Myocyte (in vitro differentiated cells): ENCODE measurements around the gene RAD54L. TPM values are rescaled to one million over a fixed set of nuclear protein-coding genes. Genes with fewer than 3 reads are reported as not detected.

Experiments
- DNase-seq: peaks from one replicate; pipeline ENCODE4 v3.0.0-alpha.2; 2012; ENCODE audit warnings: low read depth
- total RNA-seq: library from RNA; depleted of rRNA; stranded (reverse); fragments of >200 nt; gene quantifications from 2 replicates; pipeline ENCODE4 v1.2.3, GENCODE V29; 2014

RAD54L gene
- total RNA-seq, 1 donor from 2014 or later: 0.59 TPM

DNA sequence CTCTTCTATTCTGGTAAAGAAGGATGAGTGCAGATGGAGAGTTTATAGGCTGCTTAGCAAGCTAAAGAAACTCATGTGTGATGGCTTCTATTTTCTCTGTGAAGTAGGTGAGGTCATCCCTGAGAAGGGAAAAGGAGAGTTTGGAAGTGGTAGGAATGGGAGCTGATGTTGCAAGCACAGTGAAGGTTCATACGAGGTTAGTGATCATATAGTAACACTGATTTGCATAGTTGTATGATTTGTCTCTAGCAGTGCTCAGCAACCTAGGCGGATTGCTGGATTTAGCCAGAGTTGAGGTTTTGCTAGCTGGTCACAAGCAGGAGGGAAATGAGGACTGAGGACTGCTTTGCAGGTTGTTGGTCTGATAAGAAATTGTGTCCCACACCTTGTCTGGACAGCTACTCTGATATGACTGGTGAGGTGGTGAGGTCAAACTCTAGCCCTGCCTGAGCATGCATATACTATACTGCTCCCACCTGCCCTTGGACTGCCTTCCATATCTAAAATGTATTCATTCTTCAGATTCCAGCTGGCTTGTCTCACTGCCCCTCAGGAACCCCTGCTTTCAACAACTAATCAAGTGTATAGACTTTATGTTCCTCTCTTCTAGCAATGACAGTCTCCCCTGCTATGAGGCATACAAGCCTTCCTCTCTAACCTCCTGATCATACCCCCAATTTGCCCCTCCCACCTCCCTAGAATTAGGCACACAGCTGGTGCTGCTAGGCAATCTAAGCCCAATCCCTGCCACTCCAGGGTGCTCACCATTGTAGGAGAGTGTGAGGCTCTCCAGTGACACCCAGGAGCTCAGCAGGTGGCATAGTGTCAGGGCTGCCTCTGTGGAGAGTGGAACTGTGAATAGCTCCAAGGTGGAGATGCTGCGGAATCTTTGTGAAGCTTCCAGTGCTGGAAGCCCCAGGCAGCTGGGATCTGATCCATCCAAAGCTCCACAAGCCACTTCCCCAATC is 37.3 kb downstream of the RAD54L start:
- DNase-seq: peak; percentile 41

DNA sequence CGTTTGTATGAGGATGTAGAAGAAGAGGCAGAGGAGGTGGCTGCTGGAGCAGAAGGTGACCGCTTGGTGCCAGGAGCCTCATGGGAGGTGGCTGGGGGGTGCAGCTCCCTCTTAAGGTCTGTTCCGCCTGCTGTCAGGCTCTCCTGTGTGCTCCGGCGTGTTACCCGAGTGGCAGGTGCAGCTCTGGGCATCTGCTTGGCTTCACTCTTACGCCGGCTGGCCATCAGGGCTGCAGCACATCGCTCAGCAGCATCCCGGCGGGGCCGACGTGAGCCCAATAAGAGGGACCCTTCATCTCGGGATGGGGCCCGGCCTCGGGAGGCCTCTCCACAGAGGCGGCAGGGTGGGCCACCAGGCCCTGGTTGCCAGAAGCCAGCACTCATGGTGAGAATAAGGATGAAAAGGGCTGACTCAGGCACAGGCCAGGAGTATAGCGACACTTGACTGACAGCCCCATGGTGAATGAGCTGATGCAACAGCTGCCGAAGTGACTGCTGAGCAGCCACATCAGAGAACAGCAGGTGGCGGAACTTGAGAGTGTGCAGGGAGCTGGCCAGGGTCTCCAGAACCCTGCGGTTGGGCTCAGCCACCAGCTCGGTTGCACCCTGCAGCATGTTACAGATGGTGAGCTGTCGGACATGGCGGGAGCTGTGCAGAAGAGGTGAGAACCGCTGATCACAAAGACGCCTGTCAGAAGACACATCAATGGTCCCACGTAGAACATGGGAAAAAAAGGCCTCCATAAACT is 38.3 kb downstream of the RAD54L start:
- peak; percentile 98 for DNase-seq

DNA sequence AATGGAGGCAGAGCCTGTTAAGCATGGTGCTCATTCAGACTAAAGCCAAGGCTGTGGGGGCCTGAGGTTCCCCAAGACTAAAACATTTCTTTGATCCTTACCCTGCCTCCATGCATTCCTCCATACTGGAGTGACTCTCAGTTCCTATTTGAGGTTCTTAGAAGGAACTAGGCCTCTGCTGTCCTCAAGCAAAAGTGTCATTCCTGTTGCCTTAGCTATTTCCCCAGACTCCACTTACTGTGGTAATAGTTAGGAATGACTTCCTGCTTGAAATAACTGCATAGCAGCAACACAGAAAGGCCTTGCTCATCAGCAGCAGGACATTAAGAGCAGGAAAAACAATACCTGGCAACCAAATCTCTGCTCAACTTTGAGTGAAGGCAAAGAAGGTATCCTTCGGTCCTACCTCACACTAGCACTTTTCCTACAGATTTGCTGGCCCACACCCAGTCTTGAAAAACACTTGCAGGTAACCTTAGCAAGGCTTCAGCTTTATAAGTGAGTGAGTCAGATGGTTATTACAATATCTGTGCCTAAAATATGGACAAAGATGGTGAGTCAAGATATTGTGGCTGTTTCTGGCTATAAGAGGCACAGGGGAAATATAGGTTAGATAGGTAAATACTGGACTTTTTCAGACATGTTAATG is 41.0 kb downstream of the RAD54L start:
- peak; percentile 35 for DNase-seq

DNA sequence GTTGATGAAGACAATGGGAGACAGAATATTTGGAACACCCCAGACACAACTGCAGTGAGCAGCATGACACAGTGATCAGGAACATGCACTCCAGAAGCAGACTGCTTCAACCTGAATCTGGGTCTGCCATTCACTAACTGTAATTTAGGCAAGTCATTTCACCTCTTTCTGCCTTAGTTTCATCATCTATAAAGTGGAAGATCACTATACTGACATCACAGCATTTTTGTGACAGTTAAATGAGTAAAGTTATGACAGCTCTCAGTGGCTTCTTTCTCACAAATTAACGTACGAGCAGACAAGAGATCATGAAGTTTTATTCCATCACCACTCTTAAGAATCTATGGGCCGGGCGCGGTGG is 41.6 kb downstream of the RAD54L start:
- DNase-seq: no peak

DNA sequence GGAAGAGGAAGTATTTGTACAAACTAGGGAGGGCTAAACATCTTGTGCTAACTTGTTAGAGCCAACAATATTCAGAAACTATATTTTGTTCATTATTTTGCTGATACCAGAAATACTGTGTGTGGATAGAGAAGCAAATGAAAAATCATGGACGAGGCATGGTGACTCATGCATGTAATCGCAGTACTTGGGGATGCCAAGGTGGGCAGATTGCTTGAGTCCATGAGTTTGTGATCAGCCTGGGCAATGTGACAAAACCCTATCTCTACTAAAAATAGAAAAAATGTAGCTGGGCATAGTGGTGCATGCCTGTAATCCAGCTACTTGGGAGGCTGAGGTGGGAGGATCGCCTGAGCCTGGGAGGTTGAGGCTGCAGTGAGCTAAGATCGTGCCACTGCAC is 42.4 kb downstream of the RAD54L start:
- DNase-seq: no peak

DNA sequence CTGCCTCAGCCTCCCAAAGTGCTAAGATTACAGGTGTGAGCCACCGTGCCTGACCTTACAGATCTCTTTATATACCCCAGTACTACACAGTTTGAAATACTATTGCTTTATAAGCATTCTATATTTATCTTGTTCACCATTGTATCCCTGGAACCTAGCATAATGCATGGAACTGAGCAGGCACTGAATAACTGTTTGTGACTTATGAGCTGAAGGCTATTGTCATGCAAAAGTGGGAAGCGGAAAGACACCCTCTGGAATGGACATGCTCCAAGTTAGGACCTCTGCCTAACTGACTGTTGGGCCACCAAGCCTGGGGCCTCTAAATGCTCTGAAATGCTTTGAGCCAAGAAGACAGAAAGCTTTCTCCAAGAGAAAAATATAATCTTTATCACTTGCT is 47.7 kb downstream of the RAD54L start:
- no peak for DNase-seq

DNA sequence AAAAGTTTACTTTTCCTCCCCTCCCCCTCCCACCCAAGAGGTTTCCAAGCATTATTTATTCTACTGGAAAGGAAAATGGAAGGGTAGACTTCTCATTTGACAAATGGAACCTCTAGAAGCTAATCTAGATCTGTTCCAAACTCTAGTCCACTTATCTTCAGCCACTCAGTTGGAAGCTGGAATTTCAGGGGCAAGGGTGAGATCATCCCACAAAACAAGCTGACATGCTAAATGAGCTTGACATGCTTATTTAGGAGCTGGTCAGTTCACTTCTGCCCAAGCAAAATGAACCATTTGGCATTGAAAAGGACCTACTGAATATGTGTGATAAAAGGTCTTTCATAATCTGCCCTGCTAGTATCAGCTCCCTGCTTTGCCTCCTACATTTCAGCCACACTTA is 50.8 kb downstream of the RAD54L start:
- DNase-seq: peak; percentile 71

DNA sequence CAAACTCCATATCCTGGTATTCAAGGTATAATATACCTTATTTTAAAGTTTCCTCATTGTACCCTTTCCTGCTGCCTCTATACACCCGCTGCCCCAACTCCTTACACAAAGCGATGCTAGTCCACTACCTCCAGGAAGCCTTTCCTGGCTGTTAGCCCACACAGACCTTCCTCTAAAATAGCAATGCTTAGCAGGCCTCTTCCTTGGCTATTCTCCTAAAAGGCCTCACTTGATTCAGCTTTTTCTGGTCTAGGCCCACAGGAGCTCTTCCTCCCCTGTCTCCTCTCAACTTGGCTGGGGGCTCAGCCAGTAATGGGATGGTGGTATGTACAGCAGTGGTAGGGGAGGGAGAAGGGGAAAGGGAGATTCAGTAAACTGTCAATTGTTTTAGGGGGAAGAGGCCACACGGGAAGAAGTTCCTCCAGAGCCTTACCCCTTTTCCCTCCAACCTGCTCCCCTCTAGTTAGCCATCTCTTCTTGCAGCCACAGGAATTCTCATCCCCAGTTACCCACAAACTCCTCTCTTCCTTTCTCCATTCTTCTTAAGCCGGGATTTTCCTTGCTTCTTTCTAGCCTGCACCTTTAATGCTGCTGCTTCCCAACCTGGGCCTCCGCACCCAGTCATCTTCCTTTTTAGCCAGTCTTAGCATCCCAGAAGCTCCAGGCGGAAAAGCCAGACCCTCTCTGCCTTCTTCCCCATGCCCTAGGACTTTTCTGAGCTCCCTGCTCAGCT is 53.3 kb downstream of the RAD54L start:
- peak; percentile 32 for DNase-seq

DNA sequence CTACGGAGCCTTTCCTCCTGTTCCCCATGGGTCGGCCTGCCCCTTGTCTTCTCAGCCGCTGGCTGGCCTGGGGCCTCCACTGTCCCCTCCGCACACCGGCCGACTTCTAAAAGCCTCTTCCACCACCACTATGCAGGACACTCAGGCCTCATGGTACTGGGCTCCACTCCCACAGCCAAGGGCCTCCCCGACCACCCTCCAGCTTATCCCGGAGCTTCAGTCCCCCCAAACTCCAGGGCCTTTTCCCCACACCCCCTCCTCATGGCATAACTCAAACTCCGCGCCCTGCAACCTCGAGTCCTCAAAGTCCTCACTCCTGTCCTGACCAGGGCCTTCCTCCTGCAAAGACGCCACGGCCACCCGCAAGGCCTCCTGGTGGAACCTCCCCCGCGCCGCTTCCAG is 53.8 kb downstream of the RAD54L start:
- peak; percentile 36 for DNase-seq

DNA sequence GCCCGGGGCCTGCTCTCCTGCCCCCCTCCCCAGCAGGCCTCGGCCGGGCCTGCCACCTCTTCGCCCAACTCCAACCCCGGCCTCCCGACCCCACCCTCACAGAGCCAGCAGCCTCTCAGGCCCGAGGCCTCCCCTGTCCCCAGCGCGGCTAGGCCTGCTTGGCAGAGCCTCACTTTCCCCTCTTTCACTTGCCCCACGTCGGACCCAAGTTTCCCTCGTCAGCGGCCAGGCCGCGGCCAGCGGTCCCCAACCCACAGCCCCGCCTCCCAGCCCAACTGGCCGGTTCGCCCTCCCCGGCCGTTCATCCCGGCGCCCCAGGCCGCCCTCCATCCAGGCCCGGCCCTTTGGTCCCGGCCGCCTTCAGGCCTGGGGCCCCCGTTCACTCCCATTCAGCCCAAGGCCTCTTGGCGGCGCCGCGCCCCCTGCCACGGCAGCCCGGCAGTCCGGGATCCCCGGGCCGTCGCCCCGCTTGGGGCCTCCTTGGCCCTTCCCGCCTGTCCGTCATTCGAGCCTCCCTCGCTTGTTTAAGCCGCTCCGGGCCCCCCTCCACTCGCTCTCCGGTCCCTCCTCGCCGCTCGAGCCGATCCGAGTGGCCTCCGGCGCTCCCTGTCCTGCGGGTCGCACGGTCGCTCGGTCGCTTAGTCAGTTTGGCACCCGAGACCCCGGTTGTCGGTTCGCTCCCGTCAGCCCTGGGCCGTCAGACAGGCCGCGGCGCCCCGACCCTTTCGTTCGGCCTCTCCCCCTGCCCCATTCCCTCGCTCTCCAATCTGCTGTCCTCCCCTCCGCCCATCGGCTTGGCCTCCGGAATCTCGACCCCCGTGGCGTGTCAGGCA is 54.5 kb downstream of the RAD54L start:
- peak; percentile 64 for DNase-seq

DNA sequence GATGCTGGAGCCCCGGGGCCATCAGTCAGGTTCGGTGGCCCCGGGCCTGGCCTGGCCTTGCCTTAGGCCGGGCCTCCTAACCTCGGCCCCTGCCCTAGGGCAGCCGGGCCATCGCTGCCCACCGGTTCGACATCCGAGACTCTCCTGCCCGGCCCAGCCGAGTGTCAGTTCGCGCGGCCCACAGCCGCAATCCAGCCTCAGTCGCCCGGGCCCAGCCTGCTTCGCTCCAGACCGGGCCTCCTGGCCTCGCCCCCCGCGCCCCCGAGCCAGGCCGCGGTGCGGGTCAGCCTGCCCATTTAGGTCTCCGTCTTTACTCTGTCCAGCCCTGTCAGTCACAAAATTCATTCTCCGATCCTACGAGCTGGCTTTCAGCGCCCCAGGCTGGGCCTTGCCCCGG is 55.1 kb downstream of the RAD54L start:
- no peak for DNase-seq

DNA sequence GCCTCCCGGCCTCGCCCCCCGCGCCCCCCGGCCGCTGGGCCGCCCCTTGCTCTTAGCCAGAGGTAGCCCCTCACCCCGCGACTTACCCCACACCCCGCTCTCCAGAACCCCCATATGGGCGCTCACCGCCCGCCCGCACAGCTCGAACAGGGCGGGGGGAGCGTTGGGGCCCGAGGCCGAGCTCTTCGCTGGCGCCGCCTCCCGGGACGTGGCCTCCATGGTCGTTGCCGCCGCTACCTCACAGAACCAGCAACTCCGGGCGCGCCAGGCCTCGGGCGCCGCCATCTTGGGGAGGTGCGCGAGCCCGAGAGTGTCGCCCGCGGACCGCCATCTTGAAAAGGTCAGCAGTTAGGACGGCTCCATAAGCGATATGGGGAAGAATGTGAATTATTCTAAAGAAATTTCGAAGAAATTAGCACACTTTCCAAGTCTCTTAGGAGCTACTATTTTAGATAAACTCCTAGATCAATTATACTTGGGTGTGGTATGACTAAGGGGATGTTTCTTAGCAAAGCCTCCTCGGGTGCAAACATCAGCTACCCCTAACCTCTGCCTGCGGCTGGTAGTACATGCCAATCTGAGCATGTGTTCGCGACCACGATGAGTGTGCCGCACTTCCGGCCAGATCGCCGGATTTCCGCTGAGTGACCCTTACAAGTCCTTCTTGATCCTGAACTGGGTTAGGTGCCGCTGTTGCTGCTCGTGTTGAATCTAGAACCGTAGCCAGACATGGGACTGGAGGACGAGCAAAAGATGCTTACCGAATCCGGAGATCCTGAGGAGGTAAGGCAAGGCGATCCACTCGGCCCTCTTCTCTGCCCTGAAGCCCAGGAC is 55.7 kb downstream of the RAD54L start, which contains the start of the genes LRRC41 and UQCRH:
Gene LRRC41 (minus strand): TSS at position 579 of the 834 bp plus-strand sequence. CDS start 294 bp downstream, at position 285.
Gene UQCRH (plus strand): TSS at position 661 of the 834 bp plus-strand sequence. CDS start 69 bp downstream, at position 730.
- peak; percentile 97 for DNase-seq

DNA sequence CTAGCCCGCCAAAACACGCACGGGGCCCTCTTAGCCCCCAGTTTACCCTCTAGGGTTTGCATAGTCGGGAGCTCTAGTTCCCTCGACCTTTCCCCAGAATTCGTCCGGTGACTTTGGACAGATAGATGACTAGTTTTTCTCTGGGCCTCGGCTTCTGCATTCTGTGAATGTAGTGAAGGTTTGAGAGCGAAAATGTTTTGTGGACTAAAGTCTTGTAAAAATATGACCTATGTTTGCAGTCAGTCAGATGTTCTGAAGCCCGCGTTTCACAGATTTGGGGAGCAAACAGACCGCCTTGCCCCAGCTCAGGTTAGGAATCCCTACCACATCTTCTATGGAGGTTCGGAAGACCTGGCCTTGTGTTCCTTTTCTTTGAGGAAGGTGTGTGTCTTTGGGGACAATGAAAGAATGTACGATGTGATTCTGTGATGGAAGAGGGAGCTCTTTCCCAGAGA is 56.3 kb downstream of the RAD54L start:
- DNase-seq: no peak

DNA sequence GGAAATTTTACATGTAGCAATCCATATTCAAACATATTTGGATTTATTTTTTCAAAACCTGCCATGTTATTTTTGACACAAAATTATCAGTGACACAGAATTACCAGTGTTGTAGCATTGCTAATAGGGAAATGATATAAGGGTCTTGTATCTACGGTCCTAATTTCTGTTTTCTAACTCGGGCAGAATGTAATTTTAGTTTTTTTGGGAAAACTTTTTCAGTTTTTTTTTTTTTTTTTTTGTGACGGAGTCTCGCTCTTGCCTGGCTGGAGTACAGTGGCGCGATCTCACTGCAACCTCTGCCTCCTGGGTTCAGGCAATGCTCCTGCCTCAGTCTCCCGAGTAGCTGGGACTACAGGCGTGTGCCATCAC is 58.6 kb downstream of the RAD54L start:
- no peak for DNase-seq

DNA sequence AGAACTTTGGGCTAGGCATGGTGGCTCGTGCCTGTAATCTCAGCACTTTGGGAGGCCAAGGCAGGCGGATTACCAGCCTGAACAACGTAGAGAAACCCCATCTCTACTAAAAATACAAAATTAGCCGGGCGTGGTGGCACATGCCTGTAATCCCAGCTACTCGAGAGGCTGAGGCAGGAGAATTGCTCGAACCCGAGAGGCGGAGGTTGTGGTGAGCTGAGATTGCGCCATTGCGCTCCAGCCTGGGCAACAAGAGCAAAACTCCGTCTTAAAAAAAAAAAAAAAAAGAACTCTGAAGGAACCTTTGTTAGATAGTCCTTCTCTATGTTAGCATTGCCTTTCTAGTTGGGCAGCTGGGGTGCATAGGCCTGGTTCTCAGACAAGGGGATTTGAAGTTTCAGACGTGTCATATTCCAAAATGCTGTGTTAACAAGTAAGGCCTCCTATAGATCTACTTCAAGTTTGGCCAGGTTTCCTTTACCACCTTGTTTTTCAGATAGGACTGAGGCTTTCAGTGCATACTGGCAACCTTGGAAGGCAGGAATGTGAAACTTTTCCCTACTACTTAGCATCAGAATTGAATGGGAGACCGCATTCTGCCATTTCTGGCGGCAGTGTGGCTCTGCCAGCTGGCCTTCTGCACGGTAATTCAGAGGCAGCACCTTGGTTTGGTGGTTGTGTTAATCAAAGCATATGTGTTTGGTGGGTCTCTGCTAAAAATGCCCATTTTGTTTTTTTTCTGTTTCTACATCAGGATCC is 62.0 kb downstream of the RAD54L start:
- DNase-seq: no peak

DNA sequence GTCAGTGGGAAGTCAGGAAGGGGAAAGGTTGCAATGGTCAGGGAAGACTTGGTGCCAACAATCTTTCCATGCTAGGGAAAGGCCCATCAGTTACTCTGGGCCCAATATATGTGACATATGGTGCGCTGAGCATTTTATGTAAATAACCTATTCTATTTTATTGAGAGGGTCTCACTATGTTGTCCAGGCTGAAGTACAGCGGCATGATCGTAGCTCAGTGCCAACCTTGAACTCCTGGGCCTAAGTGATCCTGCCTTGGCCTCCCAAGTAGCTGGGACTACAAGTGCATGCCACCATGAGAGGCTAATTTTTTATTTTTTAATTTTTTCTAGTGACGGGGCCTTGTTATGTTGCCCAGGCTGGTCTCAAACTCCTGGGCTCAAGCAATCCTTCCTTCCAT is 62.8 kb downstream of the RAD54L start:
- no peak for DNase-seq

DNA sequence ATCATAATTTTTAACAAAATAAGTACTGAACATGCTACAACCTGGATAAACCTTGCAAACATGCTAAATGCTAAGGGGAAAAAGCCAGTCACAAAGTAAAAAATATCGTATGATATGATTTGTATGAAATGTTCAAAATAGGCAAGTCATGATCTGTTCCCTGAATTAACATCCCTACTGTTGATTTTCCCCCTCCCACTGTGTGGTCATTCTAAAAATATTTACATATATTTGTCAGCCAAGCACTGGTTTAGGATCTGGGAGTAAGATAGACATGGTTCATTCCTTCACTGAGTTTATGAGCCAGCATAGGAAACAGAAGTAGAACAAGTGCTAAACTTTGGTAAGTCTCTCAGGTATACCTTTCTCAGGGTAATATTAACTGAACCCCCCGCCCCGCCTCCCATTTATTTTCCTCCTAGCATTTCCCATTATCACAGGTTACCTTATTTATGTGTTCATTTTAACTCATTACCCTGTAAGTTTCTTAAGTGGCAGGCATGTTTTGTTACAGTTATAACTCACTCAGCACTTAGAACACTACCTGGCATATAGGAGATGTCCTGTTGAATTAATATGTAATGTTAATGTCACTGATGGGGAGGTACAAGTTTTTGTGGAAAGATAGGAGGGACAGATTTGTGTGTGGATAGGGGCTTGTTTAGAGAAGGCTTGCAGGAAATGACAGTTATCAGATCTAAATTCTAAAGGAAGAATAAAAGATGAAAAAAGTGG is 68.3 kb downstream of the RAD54L start:
- DNase-seq: peak; percentile 10

DNA sequence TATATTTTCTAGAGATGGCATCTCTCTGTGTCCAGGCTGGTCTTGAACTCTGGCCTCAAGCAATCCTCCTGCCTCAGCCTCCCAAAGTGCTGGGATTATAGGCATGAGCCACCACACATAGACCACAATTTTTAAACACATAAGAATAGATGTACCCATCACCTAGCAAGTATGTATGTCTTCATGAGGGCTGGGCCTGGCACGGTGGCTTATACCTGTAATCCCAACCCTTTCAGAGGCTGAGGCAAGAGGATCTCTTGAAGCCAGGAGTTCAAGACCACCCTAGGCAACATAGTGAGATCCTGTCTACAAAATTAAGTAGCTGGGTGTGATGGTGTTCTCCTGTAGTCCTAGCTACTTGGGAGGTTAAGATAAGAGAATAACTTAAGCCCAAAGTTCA is 69.8 kb downstream of the RAD54L start:
- no peak for DNase-seq
